ENCODE measurements around the gene SAMD9L.

The SAMD9L gene

DNA sequence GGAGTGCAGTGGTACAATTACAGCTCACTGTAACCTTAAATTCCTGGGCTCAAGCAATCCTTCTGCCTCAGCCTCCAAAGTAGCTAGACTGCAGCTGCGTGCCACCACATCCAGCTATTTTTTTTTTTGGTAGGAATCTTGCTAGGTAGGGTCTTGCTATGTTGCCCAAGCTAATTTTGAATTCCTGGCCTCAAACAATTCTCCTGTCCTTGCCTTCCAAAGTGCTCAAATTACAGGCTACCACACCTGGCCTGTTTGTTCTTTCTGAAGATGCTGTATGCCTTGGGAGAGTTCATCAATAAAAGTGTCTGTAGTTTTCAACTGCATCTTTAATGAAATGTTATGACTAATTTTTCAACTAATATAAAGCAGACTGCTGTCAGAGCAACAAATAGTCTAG, 30.9 kb downstream of the SAMD9L start:
- ChIA-PET POLR2A (interaction anchor here (0.7 to 1.0 kb wide), 2 partner anchors 30 to 281 kb away, joined by 3 to 4 read pairs; partner anchors contain the start of genes CDK6 and SAMD9L), CTCF (interaction anchor here (0.9 to 1.1 kb wide), 2 partner anchors 9 to 112 kb away, joined by 3 read pairs; no protein-coding TSS in a partner anchor)
- WGBS (ENCODE audit: insufficient coverage) = no CpG with 5 or more reads among the region's 1 CpG
- Histone ChIP-seq H3K27me3 (replicated peaks in 2 of 5; ENCODE audit: control insufficient read depth in 4 of 5, insufficient read depth in 5 of 5, low read length in 4 of 5) (no peaks in the 10 kb centered on the region), H3K36me3 (ENCODE audit: control insufficient read depth in 4 of 4, insufficient read depth in 4 of 4, low read length in 3 of 4) (peaks cover 0 to 14% (median 10%) of the 10 kb centered on the region in 4 experiments), H3K27ac (ENCODE audit: insufficient read depth in 1 of 2, low read depth in 1 of 2, low read length in 2 of 2, poor library complexity in 1 of 2, severe bottlenecking in 2 of 2) (peak overlapping the region; percentile 66 to 79), H3K4me3 (ENCODE audit: control insufficient read depth in 1 of 7, extremely low read depth in 1 of 7, insufficient read depth in 4 of 7, low read depth in 2 of 7, low read length in 6 of 7) (peak overlapping the region in 6 of 7 experiments; percentile 60 to 83 (median 73)), H3K9me3 (ENCODE audit: control extremely low read depth in 1 of 5, control insufficient read depth in 4 of 5, insufficient read depth in 2 of 5, low read depth in 1 of 5, low read length in 4 of 5) (peaks cover 4 to 15% (median 5%) of the 10 kb centered on the region in 5 experiments), H3K4me1 (ENCODE audit: control extremely low read depth in 1 of 4, control insufficient read depth in 4 of 4, insufficient read depth in 4 of 4, low read length in 3 of 4) (peaks cover 9 to 24% (median 17%) of the 10 kb centered on the region in 4 experiments)
- DNase-seq = peak in 2 of 3 donors; percentile 9 to 12

DNA sequence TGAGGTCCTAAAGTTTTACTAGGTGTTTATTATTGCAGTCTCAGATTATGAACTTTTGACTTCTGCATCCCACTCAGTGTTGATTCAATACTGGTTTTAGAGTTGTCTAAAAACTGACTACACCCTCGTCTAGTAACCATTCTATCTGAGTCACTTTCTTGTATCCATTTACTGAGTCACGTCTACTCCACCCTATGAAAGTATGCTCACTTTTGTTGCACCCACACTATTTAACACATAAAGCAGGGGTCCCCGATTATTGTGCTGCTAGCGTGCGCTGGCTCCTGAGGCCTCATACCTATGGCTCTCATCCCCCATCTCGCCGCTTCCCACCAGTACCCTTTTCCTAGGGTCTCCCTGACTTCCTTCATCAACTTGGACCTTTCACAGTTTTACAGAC, 32.4 kb downstream of the SAMD9L start:
- 85% methylated on average over 5 of the region's 7 CpGs for WGBS (ENCODE audit: insufficient coverage)
- H3K4me3 ChIP-seq (ENCODE audit: control insufficient read depth in 1 of 7, extremely low read depth in 1 of 7, insufficient read depth in 4 of 7, low read depth in 2 of 7, low read length in 6 of 7) = peak overlapping the region in 3 of 7 experiments; percentile 8 to 83 (median 38)
- H3K9me3 ChIP-seq (ENCODE audit: control extremely low read depth in 1 of 5, control insufficient read depth in 4 of 5, insufficient read depth in 2 of 5, low read depth in 1 of 5, low read length in 4 of 5) = peaks cover 3 to 14% (median 4%) of the 10 kb centered on the region in 5 experiments
- POLR2A ChIA-PET = no interaction called here
- H3K27me3 ChIP-seq (replicated peaks in 2 of 5; ENCODE audit: control insufficient read depth in 4 of 5, insufficient read depth in 5 of 5, low read length in 4 of 5) = no peaks in the 10 kb centered on the region
- peaks cover 9 to 24% (median 17%) of the 10 kb centered on the region in 4 experiments for H3K4me1 ChIP-seq (ENCODE audit: control extremely low read depth in 1 of 4, control insufficient read depth in 4 of 4, insufficient read depth in 4 of 4, low read length in 3 of 4)
- H3K27ac ChIP-seq (ENCODE audit: insufficient read depth in 1 of 2, low read depth in 1 of 2, low read length in 2 of 2, poor library complexity in 1 of 2, severe bottlenecking in 2 of 2) = no peak overlapping the region
- CTCF ChIA-PET = no interaction called here
- peak in 1 of 3 donors; percentile 1 for DNase-seq
- H3K36me3 ChIP-seq (ENCODE audit: control insufficient read depth in 4 of 4, insufficient read depth in 4 of 4, low read length in 3 of 4) = peaks cover 0 to 17% (median 10%) of the 10 kb centered on the region in 4 experiments

DNA sequence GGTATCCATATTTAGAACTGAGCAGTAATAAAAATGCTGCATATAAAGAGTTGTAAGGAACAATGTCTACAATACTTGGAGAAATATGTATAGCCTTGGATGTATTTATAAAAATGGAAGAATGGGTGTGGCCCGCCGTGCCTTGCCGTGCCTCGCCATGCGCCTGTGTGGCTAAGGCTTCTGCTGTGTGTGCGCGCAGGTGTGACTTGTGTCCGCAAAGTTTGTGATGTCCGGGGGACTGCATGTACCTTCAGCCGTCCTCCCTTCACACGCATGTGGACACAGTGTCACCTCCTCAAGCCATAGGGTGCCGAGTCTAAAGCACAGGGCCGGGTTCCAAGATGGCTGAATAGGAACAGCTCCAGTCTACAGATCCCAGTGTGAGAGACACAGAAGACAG, 40.2 kb downstream of the SAMD9L start:
- peaks cover 29 to 68% (median 34%) of the 10 kb centered on the region in 4 experiments for H3K36me3 ChIP-seq (ENCODE audit: control insufficient read depth in 4 of 4, insufficient read depth in 4 of 4, low read length in 3 of 4)
- DNase-seq = no peak

DNA sequence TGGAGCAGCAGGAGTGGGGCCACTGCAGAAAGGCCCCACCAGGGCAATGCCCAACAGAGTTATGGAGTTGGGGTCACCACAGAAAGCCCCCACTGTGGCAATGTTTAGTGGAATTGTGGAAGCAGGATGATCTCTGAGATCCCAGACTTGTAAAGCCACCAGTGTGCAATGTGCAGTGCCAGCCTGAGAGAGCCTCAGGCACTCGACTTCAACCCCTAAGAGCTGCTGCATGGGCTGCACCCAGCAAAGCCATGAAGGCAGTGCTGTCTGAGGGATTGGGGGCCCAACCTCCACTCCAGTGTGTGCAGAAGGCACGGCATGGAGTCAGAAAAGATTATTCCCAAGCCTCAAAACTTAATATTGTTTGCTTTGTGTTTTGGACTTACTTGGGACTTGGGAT, 50.8 kb downstream of the SAMD9L start:
- POLR2A ChIA-PET = no interaction called here

More for the DNA sequence above, 40.2 kb downstream of the SAMD9L start:
- Histone ChIP-seq H3K4me3 (ENCODE audit: control insufficient read depth in 1 of 7, extremely low read depth in 1 of 7, insufficient read depth in 4 of 7, low read depth in 2 of 7, low read length in 6 of 7) (peak overlapping the region in 1 of 7 experiments; percentile 20), H3K27me3 (replicated peaks in 2 of 5; ENCODE audit: control insufficient read depth in 4 of 5, insufficient read depth in 5 of 5, low read length in 4 of 5) (no peaks in the 10 kb centered on the region), H3K4me1 (ENCODE audit: control extremely low read depth in 1 of 4, control insufficient read depth in 4 of 4, insufficient read depth in 4 of 4, low read length in 3 of 4) (no peaks in the 10 kb centered on the region), H3K9me3 (ENCODE audit: control extremely low read depth in 1 of 5, control insufficient read depth in 4 of 5, insufficient read depth in 2 of 5, low read depth in 1 of 5, low read length in 4 of 5) (peaks cover 28 to 66% (median 41%) of the 10 kb centered on the region in 5 experiments), H3K27ac (ENCODE audit: insufficient read depth in 1 of 2, low read depth in 1 of 2, low read length in 2 of 2, poor library complexity in 1 of 2, severe bottlenecking in 2 of 2) (no peak overlapping the region)
- CTCF ChIA-PET = interaction anchor here (1.2 kb wide), 1 partner anchor 9 kb away, joined by 3 read pairs; no protein-coding TSS in a partner anchor
- POLR2A ChIA-PET = no interaction called here
- 97% methylated on average over 9 of the region's 13 CpGs for WGBS (ENCODE audit: insufficient coverage)

GRCh38 chr7:93092757-93093370, 55.3 kb downstream of the SAMD9L start:
- Histone ChIP-seq H3K36me3 (ENCODE audit: control insufficient read depth in 4 of 4, insufficient read depth in 4 of 4, low read length in 3 of 4) (no peaks in the 10 kb centered on the region), H3K27me3 (replicated peaks in 2 of 5; ENCODE audit: control insufficient read depth in 4 of 5, insufficient read depth in 5 of 5, low read length in 4 of 5) (no peaks in the 10 kb centered on the region), H3K4me3 (ENCODE audit: control insufficient read depth in 1 of 7, extremely low read depth in 1 of 7, insufficient read depth in 4 of 7, low read depth in 2 of 7, low read length in 6 of 7) (no peak overlapping the region), H3K4me1 (ENCODE audit: control extremely low read depth in 1 of 4, control insufficient read depth in 4 of 4, insufficient read depth in 4 of 4, low read length in 3 of 4) (no peaks in the 10 kb centered on the region), H3K27ac (ENCODE audit: insufficient read depth in 1 of 2, low read depth in 1 of 2, low read length in 2 of 2, poor library complexity in 1 of 2, severe bottlenecking in 2 of 2) (no peak overlapping the region), H3K9me3 (ENCODE audit: control extremely low read depth in 1 of 5, control insufficient read depth in 4 of 5, insufficient read depth in 2 of 5, low read depth in 1 of 5, low read length in 4 of 5) (peaks cover 0 to 18% (median 2%) of the 10 kb centered on the region in 5 experiments)
- ChIA-PET POLR2A (no interaction called here), CTCF (interaction anchor here (0.7 kb wide), 1 partner anchor 739 kb away, joined by 3 read pairs; no protein-coding TSS in a partner anchor)
- DNase-seq = peak in 1 of 3 donors; percentile 9
- WGBS (ENCODE audit: insufficient coverage) = 83% methylated on average over 1 of the region's 1 CpG

More for the DNA sequence above, 50.8 kb downstream of the SAMD9L start:
- Histone ChIP-seq H3K4me1 (ENCODE audit: control extremely low read depth in 1 of 4, control insufficient read depth in 4 of 4, insufficient read depth in 4 of 4, low read length in 3 of 4) (no peaks in the 10 kb centered on the region), H3K27ac (ENCODE audit: insufficient read depth in 1 of 2, low read depth in 1 of 2, low read length in 2 of 2, poor library complexity in 1 of 2, severe bottlenecking in 2 of 2) (no peak overlapping the region), H3K36me3 (ENCODE audit: control insufficient read depth in 4 of 4, insufficient read depth in 4 of 4, low read length in 3 of 4) (no peaks in the 10 kb centered on the region), H3K27me3 (replicated peaks in 2 of 5; ENCODE audit: control insufficient read depth in 4 of 5, insufficient read depth in 5 of 5, low read length in 4 of 5) (no peaks in the 10 kb centered on the region), H3K9me3 (ENCODE audit: control extremely low read depth in 1 of 5, control insufficient read depth in 4 of 5, insufficient read depth in 2 of 5, low read depth in 1 of 5, low read length in 4 of 5) (peaks cover 0 to 37% (median 12%) of the 10 kb centered on the region in 5 experiments), H3K4me3 (ENCODE audit: control insufficient read depth in 1 of 7, extremely low read depth in 1 of 7, insufficient read depth in 4 of 7, low read depth in 2 of 7, low read length in 6 of 7) (no peak overlapping the region)
- CTCF ChIA-PET = no interaction called here
- WGBS (ENCODE audit: insufficient coverage) = 86% methylated on average over 1 of the region's 2 CpGs
- no peak for DNase-seq

Measured in common myeloid progenitor, CD34-positive (primary cell).